Subcutaneous abdominal adipose tissue (tissue), 5 donors: ENCODE measurements around the gene PEF1.

Experiments used
- H3K27ac ChIP-seq: one replicate; pipeline ENCODE4 v1.7.0; 2013; ENCODE audit warnings: low read depth, mild to moderate bottlenecking, inconsistent platforms, low read length, moderate library complexity
- H3K27me3 ChIP-seq, 5 donors: one replicate each; pipeline ENCODE4 v1.7.0; 2013; ENCODE audit warnings: low read length in 5 of 5, inconsistent platforms in 1 of 5; ENCODE audit not compliant: control insufficient read depth in 5 of 5, insufficient read depth in 4 of 5
- H3K36me3 ChIP-seq, 5 donors: one replicate each; pipeline ENCODE4 v1.7.0; 2013; ENCODE audit warnings: low read length in 5 of 5; ENCODE audit not compliant: control insufficient read depth in 5 of 5, insufficient read depth in 5 of 5
- H3K4me1 ChIP-seq, 5 donors: one replicate each; pipeline ENCODE4 v1.7.0; 2013; ENCODE audit warnings: low read length in 5 of 5, mild to moderate bottlenecking in 3 of 5, moderate library complexity in 1 of 5; ENCODE audit not compliant: control insufficient read depth in 5 of 5, insufficient read depth in 5 of 5
- H3K4me3 ChIP-seq, 5 donors: one replicate each; pipeline ENCODE4 v1.7.0; 2013; ENCODE audit warnings: low read length in 5 of 5, low read depth in 1 of 5
- H3K9ac ChIP-seq, 5 donors: one replicate each; pipeline ENCODE4 v1.7.0; 2013; ENCODE audit warnings: low read length in 5 of 5, mild to moderate bottlenecking in 4 of 5, moderate library complexity in 3 of 5
- H3K9me3 ChIP-seq, 5 donors: one replicate each; pipeline ENCODE4 v1.7.0; 2013; ENCODE audit warnings: low read length in 5 of 5; ENCODE audit not compliant: control insufficient read depth in 5 of 5
- donor health status: healthy.
- donor health status: healthy.
- donor health status: healthy.
- donor health status: healthy.
- donor health status: healthy.

The PEF1 gene

GRCh38 chr1:31657972-31658510, 13.4 kb upstream of the PEF1 start:
- H3K4me3 ChIP-seq, result no peak overlapping the region
- no peaks in the 10 kb centered on the region for H3K27me3 ChIP-seq
- no peak overlapping the region for H3K27ac ChIP-seq
- H3K36me3 ChIP-seq, result peaks cover 0 to 29% (median 15%) of the 10 kb centered on the region in 5 donors
- H3K9me3 ChIP-seq, result no peaks in the 10 kb centered on the region
- no peaks in the 10 kb centered on the region for H3K4me1 ChIP-seq
- H3K9ac ChIP-seq, result no peak overlapping the region

- Histone ChIP-seq H3K36me3 (peaks cover 0 to 34% (median 15%) of the 10 kb centered on the region in 5 donors), H3K9ac (no peak overlapping the region), H3K4me3 (no peak overlapping the region), H3K4me1 (no peaks in the 10 kb centered on the region), H3K27me3 (no peaks in the 10 kb centered on the region), H3K27ac (no peak overlapping the region), H3K9me3 (no peaks in the 10 kb centered on the region)
Measured at GRCh38 chr1:31657020-31657804, 12.5 kb upstream of the PEF1 start.

- Histone ChIP-seq H3K9ac (no peak overlapping the region), H3K27ac (no peak overlapping the region), H3K9me3 (no peaks in the 10 kb centered on the region), H3K4me1 (peaks cover 0 to 4% (median 0%) of the 10 kb centered on the region in 5 donors), H3K36me3 (peaks cover 0 to 34% (median 11%) of the 10 kb centered on the region in 5 donors), H3K27me3 (no peaks in the 10 kb centered on the region), H3K4me3 (no peak overlapping the region)
Measured at GRCh38 chr1:31655756-31656155, 11.1 kb upstream of the PEF1 start.

DNA sequence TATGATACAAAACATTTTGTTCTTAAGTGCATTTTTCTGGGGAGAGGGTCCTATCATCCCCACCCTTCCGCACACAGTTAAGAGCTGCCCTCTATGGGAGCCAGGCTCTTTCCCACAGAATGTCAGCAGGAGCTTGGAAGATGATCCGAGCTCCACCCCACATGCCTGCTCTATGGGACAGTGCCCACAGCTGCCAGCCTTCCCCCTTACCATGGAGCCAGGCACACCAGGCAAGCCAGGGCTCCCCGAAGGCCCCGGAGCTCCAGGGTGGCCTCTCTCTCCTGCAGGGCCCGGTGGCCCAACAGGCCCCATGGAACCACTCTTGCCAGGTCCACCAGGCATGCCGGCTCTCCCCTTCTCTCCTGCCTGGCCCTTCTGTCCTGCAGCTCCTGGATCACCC, 10.4 kb upstream of the PEF1 start:
- no peak overlapping the region for H3K9ac ChIP-seq
- peaks cover 0 to 34% (median 11%) of the 10 kb centered on the region in 5 donors for H3K36me3 ChIP-seq

GRCh38 chr1:31654474-31654776, 9.7 kb upstream of the PEF1 start:
- no peak overlapping the region for H3K9ac ChIP-seq
- H3K9me3 ChIP-seq, result no peaks in the 10 kb centered on the region
- H3K4me3 ChIP-seq, result no peak overlapping the region
- H3K36me3 ChIP-seq, result peaks cover 0 to 34% (median 11%) of the 10 kb centered on the region in 5 donors
- H3K27ac ChIP-seq, result no peak overlapping the region
- H3K27me3 ChIP-seq, result no peaks in the 10 kb centered on the region
- H3K4me1 ChIP-seq, result peaks cover 0 to 14% (median 0%) of the 10 kb centered on the region in 5 donors

More for the DNA sequence above, 10.4 kb upstream of the PEF1 start:
- Histone ChIP-seq H3K4me1 (peaks cover 0 to 9% (median 0%) of the 10 kb centered on the region in 5 donors), H3K9me3 (no peaks in the 10 kb centered on the region), H3K27me3 (no peaks in the 10 kb centered on the region), H3K27ac (no peak overlapping the region), H3K4me3 (no peak overlapping the region)

- no peak overlapping the region for H3K4me3 ChIP-seq
- H3K9me3 ChIP-seq, result no peaks in the 10 kb centered on the region
- no peaks in the 10 kb centered on the region for H3K27me3 ChIP-seq
- peaks cover 0 to 18% (median 0%) of the 10 kb centered on the region in 5 donors for H3K4me1 ChIP-seq
- H3K9ac ChIP-seq, result no peak overlapping the region
- H3K27ac ChIP-seq, result no peak overlapping the region
- peaks cover 0 to 32% (median 11%) of the 10 kb centered on the region in 5 donors for H3K36me3 ChIP-seq
Measured at GRCh38 chr1:31653717-31654473, 9.2 kb upstream of the PEF1 start.

DNA sequence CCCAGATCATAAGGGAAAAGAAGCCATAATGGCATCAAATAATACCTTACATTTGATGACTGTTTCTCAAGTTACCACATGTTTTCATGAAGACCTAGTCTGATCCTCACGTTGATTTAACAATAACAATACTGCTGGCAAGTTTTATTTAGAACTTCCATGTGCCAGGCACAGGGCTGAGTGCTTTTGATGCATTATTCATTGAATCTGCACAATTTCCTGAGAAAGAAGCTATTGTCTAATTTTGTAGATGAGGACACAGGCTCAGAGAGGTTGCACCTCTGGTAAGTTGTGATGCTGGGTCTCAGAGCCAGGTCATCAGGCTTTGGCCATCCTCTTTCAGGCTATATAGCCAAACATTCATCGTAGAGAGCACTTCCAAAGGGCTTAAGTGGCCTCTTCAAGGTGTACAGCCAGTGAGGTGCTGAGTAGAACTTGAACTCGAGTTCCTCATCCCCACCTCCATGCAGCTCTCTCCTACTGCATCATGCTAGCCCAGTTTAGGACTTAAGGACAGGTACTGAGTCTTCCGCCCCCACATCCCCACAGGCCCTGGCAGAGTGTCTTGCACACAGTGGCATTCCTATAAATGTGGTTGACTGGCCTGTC, 8.3 kb upstream of the PEF1 start:
- Histone ChIP-seq H3K9ac (no peak overlapping the region), H3K27ac (no peak overlapping the region), H3K36me3 (peaks cover 0 to 23% (median 7%) of the 10 kb centered on the region in 5 donors)

DNA sequence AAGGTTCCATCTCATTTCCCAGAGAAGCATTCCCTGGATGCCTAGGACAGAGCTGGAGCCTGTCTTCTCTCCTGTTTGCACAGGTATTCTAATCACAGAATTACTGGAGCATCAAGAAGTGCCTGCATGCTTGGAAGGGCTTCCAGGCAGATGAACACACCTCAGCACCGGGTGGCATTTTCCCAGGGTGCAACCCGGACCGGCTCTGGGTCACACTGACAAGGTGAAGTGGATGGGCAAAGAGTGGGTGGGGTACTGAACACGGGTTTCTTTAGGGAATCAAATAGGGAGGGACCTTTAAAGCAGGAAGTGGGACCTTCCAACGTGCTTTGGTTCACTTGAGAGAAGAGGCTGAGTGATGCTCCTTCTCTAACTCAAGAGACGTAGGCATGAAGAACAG, 7.1 kb upstream of the PEF1 start:
- Histone ChIP-seq H3K27me3 (no peaks in the 10 kb centered on the region), H3K4me3 (no peak overlapping the region), H3K4me1 (peaks cover 0 to 31% (median 3%) of the 10 kb centered on the region in 5 donors), H3K9me3 (no peaks in the 10 kb centered on the region), H3K27ac (no peak overlapping the region), H3K9ac (no peak overlapping the region), H3K36me3 (peaks cover 0 to 18% (median 3%) of the 10 kb centered on the region in 5 donors)

More for the DNA sequence above, 8.3 kb upstream of the PEF1 start:
- Histone ChIP-seq H3K4me1 (peaks cover 0 to 26% (median 3%) of the 10 kb centered on the region in 5 donors), H3K4me3 (no peak overlapping the region), H3K9me3 (no peaks in the 10 kb centered on the region), H3K27me3 (no peaks in the 10 kb centered on the region)

DNA sequence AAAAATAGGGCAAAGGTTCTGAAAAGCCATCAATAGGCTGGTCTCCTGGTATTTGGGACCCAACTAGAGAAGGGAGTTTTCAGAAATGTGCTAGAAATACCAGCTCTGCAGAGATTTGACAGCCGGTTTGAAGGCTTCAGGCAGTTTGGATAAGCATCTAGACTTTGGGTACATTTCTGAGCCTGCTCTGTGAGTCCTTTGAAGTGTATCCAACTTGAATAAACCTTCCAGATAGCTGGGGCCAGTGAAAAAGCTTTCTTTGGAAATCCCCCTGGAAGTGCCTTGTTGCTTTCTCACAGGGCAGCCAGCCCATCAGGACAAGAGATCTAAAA, 6.4 kb upstream of the PEF1 start:
- Histone ChIP-seq H3K9ac (no peak overlapping the region), H3K4me3 (no peak overlapping the region), H3K27ac (no peak overlapping the region), H3K9me3 (no peaks in the 10 kb centered on the region), H3K27me3 (no peaks in the 10 kb centered on the region), H3K4me1 (peaks cover 0 to 31% (median 3%) of the 10 kb centered on the region in 5 donors), H3K36me3 (peaks cover 0 to 15% (median 3%) of the 10 kb centered on the region in 5 donors)
